Esophagus squamous epithelium (tissue), 4 donors: ENCODE results near the gene CSAD.

ENCODE experiments used
- POLR2A ChIP-seq, 4 donors: fragments of 450-650 bp; IDR thresholded peaks; one replicate each; pipeline ENCODE4 v1.6.1; 2017; ENCODE audit warnings: antibody characterized with exemption in 4 of 4, mild to moderate bottlenecking in 4 of 4, moderate library complexity in 3 of 4
- TF ChIP-seq, protein P1 (sequence below), 6 experiments: fragments of 450-650 bp in 4 of 6; fragments of 200-600 bp in 2 of 6; sonication (generic) in 2 of 6; IDR thresholded peaks; one replicate each; pipeline ENCODE4 v1.5.1; 2016 to 2019; ENCODE audit warnings: antibody characterized with exemption in 6 of 6, mild to moderate bottlenecking in 4 of 6, moderate library complexity in 4 of 6

DNA sequence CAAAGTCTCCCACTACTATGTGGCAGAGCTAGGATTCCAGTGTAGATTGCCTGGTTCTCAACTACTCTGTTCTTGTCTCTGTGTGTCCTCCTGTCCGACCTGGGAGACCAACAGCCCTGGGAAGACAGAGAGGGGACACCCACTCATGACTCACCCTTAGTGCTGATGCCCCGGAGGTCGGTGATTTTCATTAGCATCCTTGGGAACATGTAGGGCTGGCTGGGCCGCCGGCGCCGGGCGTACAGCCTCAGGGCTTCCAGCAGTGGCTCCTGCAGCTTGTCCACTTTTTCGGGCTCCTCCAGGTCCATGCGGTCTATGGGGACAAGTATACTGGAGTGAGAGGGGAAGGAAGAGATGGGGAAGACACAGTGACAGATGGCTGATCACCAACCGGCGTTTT is 32.2 kb upstream of the CSAD start:
- TF ChIP-seq, protein P1, sequence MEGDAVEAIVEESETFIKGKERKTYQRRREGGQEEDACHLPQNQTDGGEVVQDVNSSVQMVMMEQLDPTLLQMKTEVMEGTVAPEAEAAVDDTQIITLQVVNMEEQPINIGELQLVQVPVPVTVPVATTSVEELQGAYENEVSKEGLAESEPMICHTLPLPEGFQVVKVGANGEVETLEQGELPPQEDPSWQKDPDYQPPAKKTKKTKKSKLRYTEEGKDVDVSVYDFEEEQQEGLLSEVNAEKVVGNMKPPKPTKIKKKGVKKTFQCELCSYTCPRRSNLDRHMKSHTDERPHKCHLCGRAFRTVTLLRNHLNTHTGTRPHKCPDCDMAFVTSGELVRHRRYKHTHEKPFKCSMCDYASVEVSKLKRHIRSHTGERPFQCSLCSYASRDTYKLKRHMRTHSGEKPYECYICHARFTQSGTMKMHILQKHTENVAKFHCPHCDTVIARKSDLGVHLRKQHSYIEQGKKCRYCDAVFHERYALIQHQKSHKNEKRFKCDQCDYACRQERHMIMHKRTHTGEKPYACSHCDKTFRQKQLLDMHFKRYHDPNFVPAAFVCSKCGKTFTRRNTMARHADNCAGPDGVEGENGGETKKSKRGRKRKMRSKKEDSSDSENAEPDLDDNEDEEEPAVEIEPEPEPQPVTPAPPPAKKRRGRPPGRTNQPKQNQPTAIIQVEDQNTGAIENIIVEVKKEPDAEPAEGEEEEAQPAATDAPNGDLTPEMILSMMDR (IDR thresholded peaks at IDR 0.05), result no peak
- TF ChIP-seq POLR2A (IDR thresholded peaks at IDR 0.05), result no peak
